HG03521 (cell line): Measurements from ENCODE around the gene BCO1.

Experiments
- ATAC-seq: cut with Tn5 transposase; IDR thresholded peaks from one replicate; pipeline ENCODE4 v1.9.1; 2021; ENCODE audit warnings: mild to moderate bottlenecking, moderate library complexity; ENCODE audit not compliant: unreplicated experiment

The BCO1 gene

GRCh38 chr16:81315271-81316175, 77.0 kb downstream of the BCO1 start:
- peak; percentile 27 for ATAC-seq

GRCh38 chr16:81316176-81316496, 77.6 kb downstream of the BCO1 start:
- no peak for ATAC-seq

GRCh38 chr16:81318711-81319110, 80.2 kb downstream of the BCO1 start:
- no peak for ATAC-seq

- no peak for ATAC-seq
Measured at GRCh38 chr16:81319221-81319912, 80.9 kb downstream of the BCO1 start.

GRCh38 chr16:81321039-81321438, 82.5 kb downstream of the BCO1 start:
- ATAC-seq, result no peak

- no peak for ATAC-seq
Measured at GRCh38 chr16:81321536-81321935, 83.0 kb downstream of the BCO1 start.

GRCh38 chr16:81324808-81325207, 86.3 kb downstream of the BCO1 start:
- no peak for ATAC-seq

GRCh38 chr16:81327011-81327410, 88.5 kb downstream of the BCO1 start:
- ATAC-seq, result no peak

GRCh38 chr16:81327447-81328196, 89.1 kb downstream of the BCO1 start:
- ATAC-seq, result no peak

GRCh38 chr16:81329947-81330346, 91.5 kb downstream of the BCO1 start:
- ATAC-seq, result no peak

- no peak for ATAC-seq
Measured at GRCh38 chr16:81333356-81333755, 94.9 kb downstream of the BCO1 start.

GRCh38 chr16:81335669-81336068, 97.2 kb downstream of the BCO1 start:
- ATAC-seq, result no peak

- no peak for ATAC-seq
Measured at GRCh38 chr16:81337097-81337496, 98.6 kb downstream of the BCO1 start.
